ENCODE measurements around the gene RPL36. TPM values are rescaled to one million over a fixed set of nuclear protein-coding genes. Genes with fewer than 3 reads are reported as not detected.

RPL36 gene
- total RNA-seq, 4 donors from 2014 or later: 87.9 to 636 (median 329) TPM

GRCh38 chr19:5661483-5661882 is 28.6 kb upstream of the RPL36 start:
- no peak for DNase-seq
- no peaks in the 10 kb centered on the region for H3K4me1 ChIP-seq
- no peaks in the 10 kb centered on the region for H3K9me3 ChIP-seq
- no peak overlapping the region for H3K27ac ChIP-seq
- H3K27me3 ChIP-seq: no peaks in the 10 kb centered on the region
- H3K36me3 ChIP-seq: peaks cover 0 to 95% (median 46%) of the 10 kb centered on the region in 4 donors
- H3K4me3 ChIP-seq: no peak overlapping the region
- WGBS, 2 donors (ENCODE audit: low coverage in 1 of 2): 97% methylated on average over 42 of the region's 42 CpGs; no CpG with 5 or more reads in 1 of the 2 donors
- no peak for TF ChIP-seq EP300 (IDR thresholded peaks at IDR 0.05; ENCODE audit: low read depth)
- intact Hi-C loops (cut with DNase I; ENCODE audit: low total_unique reads): no loop called here
- in situ Hi-C loops (cut with MboI; ENCODE audit: low pct_ligation_motif_present in 1 of 4, low pct_unique_long_range_greater_than_20kb in 1 of 4, low sequenced_read_pairs in 3 of 4): no loop called here

- Histone ChIP-seq H3K36me3 (peaks cover 0 to 92% (median 46%) of the 10 kb centered on the region in 4 donors), H3K9me3 (no peaks in the 10 kb centered on the region), H3K4me3 (no peak overlapping the region), H3K27me3 (no peaks in the 10 kb centered on the region), H3K4me1 (no peaks in the 10 kb centered on the region), H3K27ac (no peak overlapping the region)
- in situ Hi-C loops (cut with MboI; ENCODE audit: low pct_ligation_motif_present in 1 of 4, low pct_unique_long_range_greater_than_20kb in 1 of 4, low sequenced_read_pairs in 3 of 4) (no loop called here), intact Hi-C loops (cut with DNase I; ENCODE audit: low total_unique reads) (no loop called here)
- WGBS, 2 donors (ENCODE audit: low coverage in 1 of 2): 83 to 96% methylated on average over 1 to 17 of the region's 17 CpGs
- TF ChIP-seq CTCF (IDR thresholded peaks at IDR 0.05) (no peak), EP300 (IDR thresholded peaks at IDR 0.05; ENCODE audit: low read depth) (no peak), POLR2AphosphoS5 (IDR thresholded peaks at IDR 0.05) (no peak), POLR2A (IDR thresholded peaks at IDR 0.05) (no peak)
- no peak for DNase-seq
Measured at GRCh38 chr19:5663904-5664303, 26.2 kb upstream of the RPL36 start.

- intact Hi-C loops (cut with DNase I; ENCODE audit: low total_unique reads) (no loop called here), in situ Hi-C loops (cut with MboI; ENCODE audit: low pct_ligation_motif_present in 1 of 4, low pct_unique_long_range_greater_than_20kb in 1 of 4, low sequenced_read_pairs in 3 of 4) (no loop called here)
- Histone ChIP-seq H3K9me3 (no peaks in the 10 kb centered on the region), H3K27me3 (no peaks in the 10 kb centered on the region), H3K36me3 (peaks cover 0 to 86% (median 45%) of the 10 kb centered on the region in 4 donors), H3K27ac (no peak overlapping the region), H3K4me3 (no peak overlapping the region), H3K4me1 (no peaks in the 10 kb centered on the region)
- TF ChIP-seq CTCF (IDR thresholded peaks at IDR 0.05) (no peak), POLR2A (IDR thresholded peaks at IDR 0.05) (no peak), POLR2AphosphoS5 (IDR thresholded peaks at IDR 0.05) (no peak), EP300 (IDR thresholded peaks at IDR 0.05; ENCODE audit: low read depth) (no peak)
- WGBS, 2 donors (ENCODE audit: low coverage in 1 of 2): 82% methylated on average over 2 of the region's 2 CpGs; no CpG with 5 or more reads in 1 of the 2 donors
- DNase-seq: no peak
Measured at GRCh38 chr19:5664515-5664914, 25.6 kb upstream of the RPL36 start.

GRCh38 chr19:5665781-5666513 is 24.1 kb upstream of the RPL36 start:
- TF ChIP-seq CTCF (IDR thresholded peaks at IDR 0.05): no peak
- TF ChIP-seq POLR2A (IDR thresholded peaks at IDR 0.05): no peak
- no peak for TF ChIP-seq EP300 (IDR thresholded peaks at IDR 0.05; ENCODE audit: low read depth)
- no peak for TF ChIP-seq POLR2AphosphoS5 (IDR thresholded peaks at IDR 0.05)
- no peaks in the 10 kb centered on the region for H3K27me3 ChIP-seq
- H3K4me1 ChIP-seq: no peaks in the 10 kb centered on the region
- DNase-seq: no peak
- H3K36me3 ChIP-seq: peaks cover 0 to 81% (median 40%) of the 10 kb centered on the region in 4 donors
- no peak overlapping the region for H3K27ac ChIP-seq
- in situ Hi-C loops (cut with MboI; ENCODE audit: low pct_ligation_motif_present in 1 of 4, low pct_unique_long_range_greater_than_20kb in 1 of 4, low sequenced_read_pairs in 3 of 4): no loop called here
- 78 to 100% methylated on average over 1 to 10 of the region's 10 CpGs for WGBS, 2 donors (ENCODE audit: low coverage in 1 of 2)
- no peaks in the 10 kb centered on the region for H3K9me3 ChIP-seq
- intact Hi-C loops (cut with DNase I; ENCODE audit: low total_unique reads): no loop called here
- no peak overlapping the region for H3K4me3 ChIP-seq

Data from transverse colon (tissue), 4 donors.